HCT116 (cell line): ENCODE measurements around the gene GPT2. TPM values are rescaled to one million over a fixed set of nuclear protein-coding genes. Genes with fewer than 3 reads are reported as not detected.
A peak's percentile ranks its signal among the peaks of the same experiment; 100 is the strongest.

Experiments used
- ATAC-seq: fragments of 200-7000 bp; cut with Tn5 transposase; 2 replicates; pipeline ENCODE4 v1.9.1; 2020; ENCODE audit warnings: mild to moderate bottlenecking, moderate library complexity
- BruUV-seq: library from RNA; stranded (reverse); fragments of 400-500 nt; replicated peaks from 2 replicates; lab custom pipeline; 2021; lab: Mats Ljungman, UMichigan
- CTCF ChIA-PET: fragments of 300-600 bp; sonication (Branson Sonifier 250); formaldehyde crosslinking; loops from one replicate; lab custom pipeline; 2021; ENCODE audit warnings: antibody characterized with exemption; lab: Charles Lee
- POLR2A ChIA-PET: fragments of 300-600, 350-600 bp; sonication (Branson Sonifier 250); formaldehyde crosslinking; loops from one replicate; lab custom pipeline; 2021; ENCODE audit warnings: antibody characterized with exemption; lab: Charles Lee
- RAD21 ChIA-PET, 2 experiments: fragments of 300-600 bp; sonication (Branson Sonifier 250); formaldehyde crosslinking; loops; one replicate each; lab custom pipeline; 2023; ENCODE audit warnings: low total read pairs in 2 of 2; ENCODE audit not compliant: uncharacterized antibody in 2 of 2, unreplicated experiment in 2 of 2, low non-redundant PET in 1 of 2; lab: Charles Lee
- DNase-seq: peaks from one replicate; pipeline ENCODE4 v3.0.0-alpha.2; 2010; ENCODE audit warnings: low read depth, low spot score
- H2AFZ ChIP-seq: fragments of 200-600 bp; shearing (Covaris generic), sonication (generic); 2 replicates; pipeline ENCODE4 v1.6.1; 2017; ENCODE audit warnings: low read depth, mixed run types, mixed read lengths, antibody characterized with exemption, low read length; ENCODE audit not compliant: poor library complexity, severe bottlenecking
- H3K27ac ChIP-seq: 2 replicates; pipeline ENCODE4 v1.5.1; 2012; ENCODE audit warnings: low read depth, low read length
- H3K27me3 ChIP-seq: fragments of 200-600 bp; sonication (generic); 2 replicates; pipeline ENCODE4 v1.6.1; 2016; ENCODE audit warnings: mixed run types, low read length, mixed read lengths; ENCODE audit not compliant: insufficient read depth
- H3K36me3 ChIP-seq, 2 experiments: fragments of 200-500 bp in 1 of 2; fragments of 200-600 bp in 1 of 2; sonication (Bioruptor generic) in 1 of 2; sonication (generic) in 1 of 2; 2 replicates each; pipeline versions ENCODE4 v1.5.1 to v1.6.1; 2014 to 2016; ENCODE audit warnings: low read length in 2 of 2, inconsistent platforms in 1 of 2, mixed read lengths in 1 of 2, mixed run types in 1 of 2; ENCODE audit not compliant: insufficient read depth in 2 of 2, control insufficient read depth in 1 of 2
- H3K4me1 ChIP-seq, 2 experiments: fragments of 200-600 bp in 1 of 2; sonication (generic) in 1 of 2; 2 replicates each; pipeline versions ENCODE4 v1.5.1 to v1.6.1; 2012 to 2017; ENCODE audit warnings: low read length in 2 of 2, inconsistent platforms in 1 of 2, mild to moderate bottlenecking in 1 of 2, mixed read lengths in 1 of 2, mixed run types in 1 of 2, moderate library complexity in 1 of 2; ENCODE audit not compliant: insufficient read depth in 2 of 2, control insufficient read depth in 1 of 2
- H3K4me2 ChIP-seq: fragments of 200-600 bp; sonication (generic); 2 replicates; pipeline ENCODE4 v1.6.1; 2017; ENCODE audit warnings: mixed run types, low read length, mixed read lengths
- H3K4me3 ChIP-seq, 2 experiments: fragments of 200-600 bp in 1 of 2; sonication (generic) in 1 of 2; replicated peaks in 1 of 2; 2 replicates each; pipeline ENCODE4 v1.5.1; 2011 to 2016; ENCODE audit warnings: low read length in 2 of 2, control low read depth in 1 of 2, low read depth in 1 of 2, mild to moderate bottlenecking in 1 of 2, mixed read lengths in 1 of 2, mixed run types in 1 of 2
- H3K79me2 ChIP-seq: fragments of 200-600 bp; sonication (generic); 2 replicates; pipeline ENCODE4 v1.6.1; 2017; ENCODE audit warnings: mild to moderate bottlenecking, mixed run types, low read length, moderate library complexity, mixed read lengths; ENCODE audit not compliant: insufficient read depth
- H3K9ac ChIP-seq: fragments of 200-600 bp; sonication (generic); 2 replicates; pipeline ENCODE4 v1.6.1; 2016; ENCODE audit warnings: low read length, mixed read lengths
- H3K9me2 ChIP-seq: fragments of 200-600 bp; sonication (generic), shearing (Covaris generic); 2 replicates; pipeline ENCODE4 v1.6.1; 2017; ENCODE audit warnings: mixed run types, mild to moderate bottlenecking, moderate library complexity; ENCODE audit not compliant: insufficient read depth
- H3K9me3 ChIP-seq, 2 experiments: fragments of 200-500 bp in 1 of 2; fragments of 200-600 bp in 1 of 2; sonication (Bioruptor generic) in 1 of 2; sonication (generic) in 1 of 2; 2 replicates each; pipeline ENCODE4 v1.6.1; 2014 to 2017; ENCODE audit warnings: low read length in 2 of 2, mixed read lengths in 2 of 2, inconsistent platforms in 1 of 2, low read depth in 1 of 2, mild to moderate bottlenecking in 1 of 2, mixed run types in 1 of 2, moderate library complexity in 1 of 2; ENCODE audit not compliant: control insufficient read depth in 1 of 2, insufficient read depth in 1 of 2
- H4K20me1 ChIP-seq: fragments of 200-600 bp; sonication (generic), shearing (Covaris generic); 2 replicates; pipeline ENCODE4 v1.6.1; 2017; ENCODE audit warnings: mixed run types, mild to moderate bottlenecking, moderate library complexity; ENCODE audit not compliant: insufficient read depth
- EGR1 ChIP-seq: IDR thresholded peaks from 2 replicates; pipeline ENCODE4 v1.6.1; 2012; ENCODE audit warnings: low read depth
- EZH2phosphoT487 ChIP-seq: fragments of 200-600 bp; IDR thresholded peaks from 2 replicates; pipeline ENCODE4 v1.6.1; 2018; ENCODE audit warnings: antibody characterized with exemption, borderline replicate concordance
- SIN3A ChIP-seq: IDR thresholded peaks from 2 replicates; pipeline ENCODE4 v1.6.1; 2012; ENCODE audit warnings: low read depth
- YY1 ChIP-seq: IDR thresholded peaks from 2 replicates; pipeline ENCODE4 v1.6.1; 2011; ENCODE audit warnings: low read length, low read depth, moderate library complexity, mild to moderate bottlenecking; ENCODE audit not compliant: insufficient replicate concordance; ENCODE audit errors: extremely low read depth
- ZFX ChIP-seq: fragments of 450-650 bp; IDR thresholded peaks from 2 replicates; pipeline ENCODE4 v1.6.1; 2017
- intact Hi-C: fragments of 100-400 bp; cut with micrococcal nuclease; formaldehyde crosslinking; loops from 2 replicates; pipeline ENCODE4 v1.10.0; 2022
- total RNA-seq: library from RNA; stranded (reverse); gene quantifications from one replicate; pipeline ENCODE4 v1.2.1, GENCODE V29; 2021; ENCODE audit not compliant: unreplicated experiment

GPT2 gene
- total RNA-seq, 1 experiment from 2014 or later, result 50.6 TPM

DNA sequence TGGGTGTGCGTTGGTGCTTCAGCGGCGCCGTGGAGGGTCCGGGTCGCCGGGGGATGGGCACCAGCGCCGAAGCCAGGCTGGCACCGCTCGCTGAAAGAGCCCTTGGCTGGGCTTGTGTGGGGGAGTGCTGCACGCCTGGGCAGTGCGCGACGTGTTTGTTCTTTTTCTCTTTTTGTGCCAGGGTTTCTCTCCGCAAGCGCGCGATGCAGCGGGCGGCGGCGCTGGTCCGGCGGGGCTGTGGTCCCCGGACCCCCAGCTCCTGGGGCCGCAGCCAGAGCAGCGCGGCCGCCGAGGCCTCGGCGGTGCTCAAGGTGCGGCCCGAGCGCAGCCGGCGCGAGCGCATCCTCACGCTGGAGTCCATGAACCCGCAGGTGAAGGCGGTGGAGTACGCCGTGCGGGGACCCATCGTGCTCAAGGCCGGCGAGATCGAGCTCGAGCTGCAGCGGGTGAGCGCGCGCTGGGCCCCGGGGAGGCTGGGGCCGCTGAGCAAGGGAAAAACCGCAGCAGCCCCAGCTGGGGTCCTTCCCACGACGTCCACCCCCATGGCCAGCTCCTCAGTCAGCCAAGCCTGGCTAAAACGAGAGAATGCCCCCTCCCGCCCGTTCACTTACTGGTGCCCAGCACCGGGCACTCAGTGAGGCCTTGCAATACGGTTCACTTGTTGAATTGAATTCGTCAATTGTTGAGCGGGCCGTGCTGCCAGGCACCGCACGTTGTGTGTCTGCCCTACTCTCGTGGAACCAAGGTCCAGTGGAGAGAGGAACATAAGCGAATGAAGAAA lies 541 bp downstream of the GPT2 start (continued):
- TF ChIP-seq EGR1 (no peak), SIN3A (no peak), YY1 (no peak)

DNA sequence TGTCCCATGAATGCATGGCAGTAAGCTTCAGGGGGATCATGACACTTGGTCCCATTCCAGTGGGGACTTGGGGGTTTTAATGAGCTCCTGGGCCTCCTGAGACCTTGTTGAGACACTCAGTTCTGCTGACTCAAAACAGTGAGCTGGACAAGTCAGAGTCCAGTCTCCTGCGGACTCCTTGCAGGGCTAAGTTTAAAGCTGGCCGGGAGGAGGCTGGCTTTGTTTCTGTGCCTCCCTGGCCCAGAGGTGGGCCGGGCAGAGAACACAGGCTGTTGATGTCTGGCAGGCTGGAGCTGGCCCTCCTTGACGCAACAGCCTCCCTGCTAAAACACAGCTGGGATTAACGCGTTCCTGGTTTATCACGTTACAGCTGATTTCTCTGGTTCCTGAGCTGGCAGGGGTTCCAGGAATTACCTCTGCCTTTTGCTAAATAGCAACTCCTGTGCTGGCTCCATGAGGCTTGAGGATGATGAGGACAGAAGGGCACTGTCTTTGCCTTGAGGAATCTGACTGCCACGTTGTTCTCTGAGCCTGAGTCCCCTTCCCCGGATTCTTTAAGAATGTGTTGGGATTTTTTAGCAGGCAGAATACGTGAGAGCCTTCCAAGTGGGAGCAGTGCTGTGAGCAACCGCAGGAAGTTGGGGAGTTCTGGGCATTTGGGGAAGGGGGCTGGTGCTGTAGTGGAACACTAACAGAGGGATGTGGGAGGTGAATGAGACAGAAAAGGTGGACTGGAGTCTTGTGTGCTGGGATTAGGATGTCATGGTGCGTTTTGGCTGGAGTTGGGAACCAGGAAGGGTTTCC lies 2.0 kb downstream of the GPT2 start:
- Histone ChIP-seq H3K27me3 (no peaks in the 10 kb centered on the region), H3K9ac (no peak overlapping the region), H3K4me3 (no peak overlapping the region), H3K4me2 (peak overlapping the region; percentile 95; the same call in 1 of the 2 replicates), H3K4me1 (peaks cover 8 to 15% of the 10 kb centered on the region in 2 experiments), H4K20me1 (no peaks in the 10 kb centered on the region), H3K27ac (no peak overlapping the region), H2AFZ (no peak overlapping the region), H3K9me3 (no peaks in the 10 kb centered on the region), H3K36me3 (no peaks in the 10 kb centered on the region), H3K79me2 (0 out of 2 replicates have a peak, but pooled peaks cover 2% of the 10 kb centered on the region), H3K9me2 (no peaks in the 10 kb centered on the region)
- intact Hi-C loops, result no loop called here
- DNase-seq (no peak), ATAC-seq (no peak)
- TF ChIP-seq EZH2phosphoT487 (no peak), YY1 (no peak), ZFX (no peak)
- ChIA-PET POLR2A (no interaction called here), RAD21 (interaction anchor here in 1 of 2 experiments (0.6 kb wide), 1 partner anchor 23 kb away, joined by 5 read pairs; no protein-coding TSS in a partner anchor), CTCF (interaction anchor here (1.6 kb wide), 1 partner anchor 44 kb away, joined by 4 read pairs; no protein-coding TSS in a partner anchor)
- no TSS peak for BruUV-seq
